Activated CD4-positive, alpha-beta T cell treated with anti-CD3 and anti-CD28 coated beads, Interleukin-2, amount 50 U/mL, for 48 hours (primary cell): ENCODE data around the gene COL1A2.

Source experiments
- DNase-seq, 2 experiments: peaks; one replicate each; pipeline ENCODE4 v3.0.0-alpha.2; 2020

The COL1A2 gene

GRCh38 chr7:94439893-94440381, 45.2 kb downstream of the COL1A2 start:
- no peak for DNase-seq

GRCh38 chr7:94440451-94441039, 45.9 kb downstream of the COL1A2 start:
- DNase-seq = no peak

GRCh38 chr7:94441138-94441537, 46.4 kb downstream of the COL1A2 start:
- no peak for DNase-seq

GRCh38 chr7:94442639-94443038, 47.9 kb downstream of the COL1A2 start:
- DNase-seq = no peak

- no peak for DNase-seq
These were observed 50.1 kb downstream of the COL1A2 start for GRCh38 chr7:94444813-94445212.

- DNase-seq = no peak
These were observed 51.0 kb downstream of the COL1A2 start for GRCh38 chr7:94445696-94446194.

- no peak for DNase-seq
These were observed 51.6 kb downstream of the COL1A2 start for GRCh38 chr7:94446308-94446707.

- DNase-seq = no peak
These were observed 54.5 kb downstream of the COL1A2 start for GRCh38 chr7:94449151-94449725.

GRCh38 chr7:94450044-94450697, 55.5 kb downstream of the COL1A2 start:
- DNase-seq = no peak

GRCh38 chr7:94451187-94451586, 56.5 kb downstream of the COL1A2 start:
- DNase-seq = no peak

GRCh38 chr7:94452239-94452638, 57.5 kb downstream of the COL1A2 start:
- DNase-seq = no peak

- no peak for DNase-seq
These were observed 59.2 kb downstream of the COL1A2 start for GRCh38 chr7:94453898-94454297.

- DNase-seq = no peak
These were observed 63.3 kb downstream of the COL1A2 start for GRCh38 chr7:94458041-94458440.

GRCh38 chr7:94466516-94466915, 71.8 kb downstream of the COL1A2 start:
- DNase-seq = no peak

- no peak for DNase-seq
These were observed 76.9 kb downstream of the COL1A2 start for GRCh38 chr7:94471604-94472003.

- DNase-seq = no peak
These were observed 77.9 kb downstream of the COL1A2 start for GRCh38 chr7:94472608-94473007.

- DNase-seq = no peak
These were observed 81.7 kb downstream of the COL1A2 start for GRCh38 chr7:94476251-94476840.

GRCh38 chr7:94477878-94478277, 83.2 kb downstream of the COL1A2 start:
- DNase-seq = no peak

- DNase-seq = no peak
These were observed 84.0 kb downstream of the COL1A2 start for GRCh38 chr7:94478648-94479214.
